Left hindlimb (tissue), 1 donor: Measurements from ENCODE around the gene KIAA0930.
"Not testable (repeated sequence)": the region's sequence is repeated elsewhere in the genome, so short reads cannot be mapped to it uniquely, and the experiment has no call there.

Experiments
- DNase-seq: peaks from one replicate; pipeline ENCODE4 v3.0.0-alpha.2; 2018

The KIAA0930 gene

DNA sequence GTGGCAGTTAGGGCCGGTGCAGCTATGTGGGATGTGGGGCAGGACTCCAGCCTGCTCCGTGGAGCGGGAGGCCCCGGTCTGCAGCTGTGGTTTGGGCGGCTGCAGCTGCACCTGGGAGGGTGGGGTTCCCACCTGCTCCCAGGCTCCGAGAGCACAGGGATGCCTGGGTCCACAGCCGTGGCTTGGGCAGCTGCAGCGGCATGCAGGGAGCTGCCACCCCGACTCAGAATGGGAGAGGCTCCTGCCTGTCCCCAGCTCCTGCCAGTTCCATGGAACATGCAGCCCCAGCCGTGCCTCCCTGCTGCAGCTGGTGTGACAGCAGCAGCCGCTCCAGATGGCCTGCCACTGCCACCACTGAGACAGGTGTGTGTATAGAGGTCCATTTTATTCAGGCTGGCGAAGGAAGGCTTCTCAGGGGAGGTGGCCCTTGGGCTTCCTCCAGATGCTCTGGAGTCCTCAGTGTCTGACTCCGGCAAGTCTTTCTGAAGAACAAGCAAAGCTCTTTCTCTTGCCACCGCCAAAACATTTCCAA lies 22.3 kb upstream of the KIAA0930 start:
- DNase-seq, result no peak

DNA sequence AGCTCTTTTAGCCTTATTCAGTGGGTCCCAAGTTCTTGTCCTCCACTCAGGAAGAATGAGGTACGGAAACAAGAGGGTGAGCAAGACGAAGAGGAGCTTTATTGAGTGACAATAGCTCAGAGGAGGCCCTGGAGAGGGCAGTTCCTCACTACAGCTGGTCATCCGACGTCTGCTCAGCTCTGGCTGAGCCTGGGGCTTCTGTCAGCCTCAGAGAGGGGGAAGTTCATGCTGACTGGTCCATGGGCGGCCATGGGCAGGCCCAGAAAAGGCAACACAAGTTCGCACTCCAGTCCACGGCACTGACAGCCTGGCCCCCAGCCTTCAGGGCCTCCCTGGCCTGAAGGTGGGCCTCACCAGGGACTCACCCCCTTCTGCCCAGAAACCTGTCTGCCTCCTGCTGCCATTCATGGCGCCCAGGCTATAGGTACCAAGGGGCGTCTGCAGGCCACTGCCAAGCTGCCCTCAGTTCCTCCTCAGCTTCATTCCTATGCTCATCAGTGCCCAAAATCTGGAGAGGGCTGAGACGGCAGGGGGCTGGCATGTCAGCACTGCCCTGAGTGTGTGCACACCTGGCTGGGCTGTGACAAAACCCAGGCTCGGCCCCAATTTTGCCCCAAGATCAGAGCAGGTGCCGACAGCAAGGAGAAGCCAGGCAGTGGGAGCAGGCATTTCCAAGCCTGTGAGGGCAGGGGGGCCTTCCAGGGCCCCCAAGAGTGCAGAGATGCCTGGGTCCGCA lies 21.7 kb upstream of the KIAA0930 start:
- no peak for DNase-seq

DNA sequence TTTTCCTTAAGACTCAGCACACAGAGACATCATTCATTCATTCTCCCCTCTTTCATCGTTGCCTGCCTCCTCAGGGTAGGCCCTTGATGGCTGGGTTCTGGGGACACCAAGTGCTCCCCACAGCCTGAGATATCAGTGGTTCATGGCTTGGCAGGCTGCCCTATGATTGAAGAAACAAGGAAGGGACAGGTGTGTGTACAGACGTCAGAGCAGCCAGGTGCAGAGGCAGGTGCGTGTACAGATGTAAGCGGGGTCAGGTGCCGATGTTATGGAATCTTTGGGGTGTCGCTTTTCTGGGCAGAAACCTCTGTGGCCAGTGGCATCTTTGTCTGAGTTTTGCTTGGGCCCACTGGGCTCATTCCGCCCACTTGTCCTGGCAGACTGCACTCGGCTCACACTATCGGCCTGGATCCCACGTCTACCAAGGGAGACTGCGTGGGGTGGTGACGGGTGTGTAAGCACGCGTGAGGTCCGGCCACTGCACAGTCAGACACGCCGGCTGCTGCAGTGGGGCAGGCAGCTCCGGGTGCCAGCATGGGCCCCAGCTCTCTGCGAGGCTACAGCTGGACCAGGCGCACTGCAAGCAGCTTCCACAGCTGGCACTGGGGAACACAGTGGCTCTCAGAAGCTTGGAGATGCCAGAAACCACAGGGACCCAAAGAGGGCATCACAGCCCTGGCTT lies 20.9 kb upstream of the KIAA0930 start:
- no peak for DNase-seq

- not testable (repeated sequence) for DNase-seq
These were observed 19.7 kb upstream of the KIAA0930 start for GRCh38 chr22:45260395-45260759.

- no peak for DNase-seq
These were observed 19.2 kb upstream of the KIAA0930 start for GRCh38 chr22:45259754-45260394.

DNA sequence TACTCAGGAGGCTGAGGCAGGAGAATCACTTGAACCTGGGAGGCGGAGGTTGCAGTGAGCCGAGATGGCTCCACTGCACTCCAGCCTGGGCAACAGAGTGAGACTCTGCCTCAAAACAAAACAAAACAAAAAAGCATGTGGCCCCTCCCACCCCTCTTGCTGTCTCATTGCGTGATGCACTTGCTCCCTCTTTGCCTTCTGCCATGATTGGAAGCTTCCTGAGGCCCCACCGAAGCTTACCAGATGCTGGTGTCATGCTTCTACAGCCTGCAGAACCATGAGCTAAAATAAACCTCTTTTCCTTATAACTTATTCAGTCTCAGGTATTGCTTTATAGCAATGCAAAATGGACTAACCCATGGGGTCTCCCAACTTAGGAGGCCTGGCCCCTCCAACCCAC lies 17.2 kb upstream of the KIAA0930 start:
- not testable (repeated sequence) for DNase-seq

GRCh38 chr22:45254789-45255278 lies 14.1 kb upstream of the KIAA0930 start:
- DNase-seq, result no peak

DNA sequence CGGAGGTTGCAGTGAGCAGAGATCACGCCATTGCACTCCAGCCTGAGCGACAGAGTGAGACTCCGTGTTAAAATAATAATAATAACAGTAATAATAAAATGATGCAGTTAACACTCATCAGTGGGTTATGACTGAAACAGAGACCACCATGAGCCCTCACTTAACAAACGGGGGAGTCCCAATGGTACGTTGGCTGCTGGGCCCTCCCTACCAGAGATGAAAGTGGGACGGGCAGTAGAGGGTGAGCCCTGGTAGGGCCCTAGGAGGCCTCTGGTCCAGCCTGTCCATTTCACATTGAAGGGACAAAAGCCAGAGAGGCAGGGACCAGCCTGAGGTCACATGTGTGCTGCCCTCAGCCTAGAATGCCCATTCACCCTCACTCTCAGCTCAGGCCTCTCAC lies 13.7 kb upstream of the KIAA0930 start:
- no peak for DNase-seq

- no peak for DNase-seq
These were observed 12.4 kb upstream of the KIAA0930 start for GRCh38 chr22:45253039-45253641.

GRCh38 chr22:45251825-45252224 lies 11.1 kb upstream of the KIAA0930 start:
- DNase-seq, result no peak

DNA sequence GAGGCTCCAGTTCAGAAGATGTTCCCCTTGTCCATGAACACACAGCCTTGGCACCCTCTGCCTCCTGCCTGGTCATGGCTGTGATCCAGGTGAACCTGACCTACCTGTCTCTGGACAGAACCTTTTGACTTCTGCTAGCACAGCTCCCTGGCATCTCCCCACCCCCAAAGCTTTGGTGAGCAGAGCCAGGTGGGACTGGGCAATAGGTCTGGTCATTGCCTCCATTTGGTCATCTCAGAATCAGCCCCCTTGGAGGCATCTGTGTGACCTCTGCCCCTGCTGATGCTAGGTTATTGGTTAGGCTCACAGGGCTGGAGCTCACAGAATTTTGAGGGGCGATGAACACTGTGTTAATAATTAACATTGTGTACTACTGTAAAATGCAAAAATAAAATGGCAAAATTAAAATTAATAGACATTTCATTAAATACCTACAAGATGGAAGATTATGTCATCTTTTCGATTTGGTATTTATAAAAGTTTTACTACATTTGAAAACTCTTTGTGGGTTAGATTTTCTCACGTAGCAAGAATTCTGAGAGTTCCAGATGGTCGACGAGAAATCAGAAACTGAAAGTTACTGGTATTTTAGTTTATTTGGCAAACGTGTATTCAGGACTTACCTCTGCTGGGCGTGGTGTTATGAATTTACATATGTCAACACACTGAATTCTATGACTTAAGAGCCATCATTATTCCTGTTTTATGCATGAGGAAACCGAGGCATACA lies 8.3 kb upstream of the KIAA0930 start:
- DNase-seq, result no peak

GRCh38 chr22:45246060-45246985 lies 5.6 kb upstream of the KIAA0930 start:
- DNase-seq, result peak; percentile 58

DNA sequence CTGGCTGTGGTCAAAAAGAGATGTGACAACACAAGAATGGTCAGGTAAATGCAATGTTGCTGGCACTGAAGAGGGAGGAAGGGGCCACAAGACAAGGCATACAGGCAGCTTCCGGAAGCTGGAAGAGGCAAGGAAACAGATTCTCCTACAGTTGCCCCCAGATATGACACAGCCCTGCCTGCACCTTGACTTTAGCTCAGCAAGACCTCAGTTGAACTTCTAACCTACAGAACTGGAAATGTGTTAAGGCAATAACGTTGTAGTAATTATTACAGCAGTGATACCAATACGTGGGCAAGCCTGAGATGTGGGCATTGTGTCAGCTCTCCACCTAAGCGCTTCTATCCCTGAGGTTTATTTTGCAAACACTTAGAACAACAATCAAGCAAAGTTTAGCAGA lies 4.2 kb upstream of the KIAA0930 start:
- DNase-seq, result no peak

DNA sequence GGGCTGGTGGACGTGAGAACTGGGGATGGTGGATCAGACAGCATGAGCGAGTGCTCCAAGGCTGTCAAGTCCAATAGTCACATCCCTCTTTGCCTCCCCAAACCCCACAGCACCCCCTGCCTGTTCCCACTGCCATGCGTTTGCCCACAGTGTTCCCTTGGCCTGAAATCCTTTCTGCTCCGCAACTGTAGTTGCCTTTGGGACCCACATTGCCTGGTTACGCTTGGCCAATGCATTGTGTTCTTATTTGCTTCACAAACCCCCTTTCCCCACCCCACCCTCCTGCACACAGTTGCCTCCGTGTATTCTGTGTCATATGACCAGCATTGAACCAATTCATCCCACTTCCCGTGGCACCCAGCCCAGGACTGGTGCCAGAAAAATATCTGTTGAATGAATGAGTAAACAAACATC lies 2.1 kb upstream of the KIAA0930 start:
- no peak for DNase-seq

DNA sequence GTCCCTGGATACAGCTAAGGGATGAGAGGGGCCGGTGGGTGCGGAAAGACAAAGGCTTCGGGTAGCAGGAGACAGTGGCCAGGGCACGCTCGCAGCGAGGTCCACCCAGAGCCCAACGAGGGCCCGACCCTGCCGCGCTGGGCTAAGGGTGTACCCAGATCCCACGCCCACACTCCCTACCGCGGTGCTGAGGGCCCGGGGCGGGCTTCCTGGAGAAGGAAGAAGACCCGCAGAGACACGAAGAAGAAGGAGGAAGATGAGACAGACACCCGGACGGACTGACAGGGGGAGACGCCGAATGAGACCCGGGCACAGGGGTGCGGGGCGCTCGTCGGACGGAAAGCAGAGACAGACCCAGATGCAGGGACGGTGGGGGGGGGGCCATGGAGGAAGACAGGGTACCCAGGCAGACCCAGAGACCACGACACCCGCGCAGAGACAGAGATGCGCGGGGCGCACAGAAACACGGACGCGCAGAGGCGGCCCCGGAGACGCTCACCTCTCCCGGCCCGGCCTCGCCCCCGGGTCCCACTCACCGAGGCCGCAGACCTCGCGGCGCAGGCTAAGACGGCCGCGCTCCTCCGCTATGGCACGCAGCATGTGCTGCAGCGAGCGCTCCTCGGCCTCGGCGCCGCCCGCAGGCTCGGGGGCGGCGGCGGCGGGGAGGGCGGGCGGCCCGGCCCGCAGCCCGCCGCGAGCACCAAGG lies 437 bp downstream of the KIAA0930 start:
- DNase-seq, result no peak

DNA sequence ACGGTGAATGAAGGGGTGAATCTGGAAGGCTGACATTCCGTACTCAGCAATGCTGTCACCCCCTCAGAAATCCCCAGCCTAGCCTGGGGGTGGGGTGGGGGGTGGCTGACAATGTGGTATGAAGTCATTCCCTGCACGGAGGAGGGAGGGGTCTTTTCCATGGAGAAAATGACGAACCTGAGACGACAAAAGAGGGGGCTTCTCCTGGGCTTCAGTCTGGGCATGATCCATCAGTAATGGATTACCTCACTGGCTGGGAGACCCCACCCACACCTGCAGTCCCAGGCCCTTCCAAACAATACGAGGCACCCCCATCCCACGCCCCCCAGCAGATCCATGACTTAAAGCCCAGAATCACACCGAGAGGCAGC lies 1.0 kb downstream of the KIAA0930 start:
- DNase-seq, result no peak

GRCh38 chr22:45238957-45239680 lies 1.6 kb downstream of the KIAA0930 start:
- no peak for DNase-seq

- no peak for DNase-seq
These were observed 2.4 kb downstream of the KIAA0930 start for GRCh38 chr22:45238076-45238956.
